ENCODE data around the gene LONP2. TPM values are rescaled to one million over a fixed set of nuclear protein-coding genes. Genes with fewer than 3 reads are reported as not detected.

LONP2 gene
- total RNA-seq, 1 experiment from 2014 or later, result 46.8 TPM

DNA sequence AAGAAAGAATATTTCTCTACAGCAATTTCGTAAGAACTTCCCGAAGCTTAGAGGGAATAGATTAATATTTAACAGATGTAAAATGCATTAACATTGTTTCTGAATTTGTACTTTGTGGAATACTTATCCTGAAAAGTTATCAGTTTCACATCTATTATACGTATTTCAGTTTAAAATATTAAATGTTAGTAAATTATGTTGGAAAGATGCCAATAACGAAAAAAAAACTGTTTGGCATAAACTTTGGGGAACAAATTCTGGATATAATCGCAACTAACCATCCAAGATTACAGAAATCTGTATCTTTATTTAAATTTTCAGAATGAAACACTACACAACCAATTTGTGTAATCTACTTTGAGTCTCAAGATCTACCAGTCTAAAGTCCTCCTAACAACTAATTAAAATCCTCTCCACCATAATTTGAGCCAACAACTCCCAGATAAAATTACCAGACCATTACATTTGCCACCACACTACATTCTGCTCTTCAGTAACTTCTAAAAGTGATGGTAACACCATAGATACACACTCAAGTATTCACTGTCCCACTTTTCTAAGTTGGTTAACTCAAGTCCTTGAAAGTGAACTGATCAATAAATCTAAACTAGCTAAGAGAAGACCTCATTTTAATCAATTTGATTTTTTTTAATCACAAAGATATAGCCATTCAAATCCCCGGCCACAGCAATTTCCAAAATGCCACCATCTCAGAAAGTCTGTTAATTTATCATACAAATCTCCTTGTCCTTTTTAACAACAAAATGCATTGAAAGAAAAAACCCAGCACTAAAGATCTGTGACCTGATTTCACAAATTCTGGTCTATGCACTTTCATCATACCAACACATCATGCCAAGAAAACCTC is 139.1 kb downstream of the LONP2 start:
- DNase-seq (ENCODE audit: low read depth, low spot score) (no peak), ATAC-seq (no peak)
- Histone ChIP-seq H3K9me3 (ENCODE audit: control insufficient read depth in 1 of 2, insufficient read depth in 1 of 2, low read depth in 1 of 2, low read length in 2 of 2) (no peaks in the 10 kb centered on the region), H3K4me2 (ENCODE audit: low read length) (peak overlapping the region; percentile 98), H3K36me3 (ENCODE audit: control insufficient read depth in 1 of 2, insufficient read depth in 2 of 2, low read length in 2 of 2) (no peaks in the 10 kb centered on the region), H3K4me3 (replicated peaks in 1 of 2; ENCODE audit: low read depth in 1 of 2, low read length in 2 of 2) (peak overlapping the region; percentile 85), H4K20me1 (ENCODE audit: insufficient read depth) (peaks cover 15% of the 10 kb centered on the region; the same call in 1 of the 2 replicates), H3K4me1 (ENCODE audit: control insufficient read depth in 1 of 2, insufficient read depth in 2 of 2, low read length in 2 of 2) (peaks cover 13 to 19% of the 10 kb centered on the region in 2 experiments; a peak in 3 of 4 replicates), H3K79me2 (ENCODE audit: insufficient read depth, low read length) (peaks cover 63% of the 10 kb centered on the region), H3K9ac (ENCODE audit: low read length) (peak overlapping the region; percentile 75), H2AFZ (ENCODE audit: low read depth, low read length, poor library complexity, severe bottlenecking) (no peak overlapping the region), H3K27ac (ENCODE audit: low read depth, low read length) (no peak overlapping the region), H3K9me2 (ENCODE audit: insufficient read depth) (no peaks in the 10 kb centered on the region), H3K27me3 (ENCODE audit: insufficient read depth, low read length) (no peaks in the 10 kb centered on the region)
- ChIA-PET POLR2A (no interaction called here), RAD21 (ENCODE audit: low non-redundant PET in 1 of 2, low total read pairs in 2 of 2, uncharacterized antibody in 2 of 2, unreplicated experiment in 2 of 2) (no interaction called here), CTCF (no interaction called here)
- intact Hi-C loops (cut with micrococcal nuclease), result no loop called here
- no TSS peak for BruUV-seq (replicated peaks)
- no peak for TF ChIP-seq EGR1 (IDR thresholded peaks at IDR 0.05; ENCODE audit: low read depth)
- no peak for TF ChIP-seq POLR2AphosphoS5 (IDR thresholded peaks at IDR 0.05; ENCODE audit: low read depth, low read length)
- TF ChIP-seq, protein P1, sequence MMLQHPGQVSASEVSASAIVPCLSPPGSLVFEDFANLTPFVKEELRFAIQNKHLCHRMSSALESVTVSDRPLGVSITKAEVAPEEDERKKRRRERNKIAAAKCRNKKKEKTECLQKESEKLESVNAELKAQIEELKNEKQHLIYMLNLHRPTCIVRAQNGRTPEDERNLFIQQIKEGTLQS (IDR thresholded peaks at IDR 0.05), result no peak
- no peak for TF ChIP-seq JUND (IDR thresholded peaks at IDR 0.05)

DNA sequence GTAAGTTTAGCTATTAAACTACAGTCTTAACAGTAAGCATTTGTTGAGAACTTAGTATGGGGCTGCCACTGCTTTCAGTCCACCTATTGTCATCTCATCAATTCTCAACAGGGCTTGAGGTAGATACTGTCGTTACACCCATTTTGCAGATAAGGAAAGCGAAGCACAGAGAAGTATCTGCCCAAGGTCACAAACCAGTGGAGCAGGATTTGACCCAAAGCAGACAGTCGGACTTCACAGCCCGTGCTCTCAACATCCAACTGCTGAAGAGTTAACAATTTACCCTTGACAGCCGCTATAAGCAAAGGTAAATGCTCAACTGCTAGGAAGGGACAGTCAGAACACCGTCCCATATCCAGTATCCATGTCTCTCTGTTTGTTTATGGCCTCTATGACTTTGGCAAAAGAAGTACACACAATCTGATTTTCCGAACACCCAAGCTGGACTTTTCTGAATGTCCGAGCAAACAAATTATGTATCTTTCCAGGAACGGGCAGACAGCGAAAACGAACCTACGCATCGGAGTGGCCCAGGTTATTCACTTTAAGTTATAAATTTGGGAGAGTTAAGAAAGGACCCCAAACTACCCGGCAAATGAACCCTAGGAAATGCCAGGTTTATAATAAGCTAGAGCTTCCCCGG is 139.9 kb downstream of the LONP2 start:
- Histone ChIP-seq H3K9me3 (ENCODE audit: control insufficient read depth in 1 of 2, insufficient read depth in 1 of 2, low read depth in 1 of 2, low read length in 2 of 2) (no peaks in the 10 kb centered on the region), H3K36me3 (ENCODE audit: control insufficient read depth in 1 of 2, insufficient read depth in 2 of 2, low read length in 2 of 2) (no peaks in the 10 kb centered on the region), H3K79me2 (ENCODE audit: insufficient read depth, low read length) (peaks cover 55% of the 10 kb centered on the region), H4K20me1 (ENCODE audit: insufficient read depth) (peaks cover 15% of the 10 kb centered on the region; the same call in 1 of the 2 replicates), H3K4me1 (ENCODE audit: control insufficient read depth in 1 of 2, insufficient read depth in 2 of 2, low read length in 2 of 2) (peaks cover 13 to 19% of the 10 kb centered on the region in 2 experiments; a peak in 3 of 4 replicates), H3K27me3 (ENCODE audit: insufficient read depth, low read length) (no peaks in the 10 kb centered on the region), H3K4me3 (replicated peaks in 1 of 2; ENCODE audit: low read depth in 1 of 2, low read length in 2 of 2) (peak overlapping the region; percentile 85), H3K9ac (ENCODE audit: low read length) (peak overlapping the region; percentile 75), H3K27ac (ENCODE audit: low read depth, low read length) (peak overlapping the region; percentile 94), H3K9me2 (ENCODE audit: insufficient read depth) (no peaks in the 10 kb centered on the region), H2AFZ (ENCODE audit: low read depth, low read length, poor library complexity, severe bottlenecking) (no peak overlapping the region), H3K4me2 (ENCODE audit: low read length) (peak overlapping the region; percentile 98)
- no peak for DNase-seq (ENCODE audit: low read depth, low spot score)
- ChIA-PET CTCF (no interaction called here), POLR2A (no interaction called here), RAD21 (ENCODE audit: low non-redundant PET in 1 of 2, low total read pairs in 2 of 2, uncharacterized antibody in 2 of 2, unreplicated experiment in 2 of 2) (interaction anchor here (0.5 kb wide), 2 partner anchors 18 to 30 kb away, joined by 3 to 4 read pairs; no protein-coding TSS in a partner anchor)
- ATAC-seq, result no peak
- intact Hi-C loops (cut with micrococcal nuclease), result no loop called here
- TSS peak; percentile 67 for BruUV-seq (replicated peaks)
- TF ChIP-seq YY1 (IDR thresholded peaks at IDR 0.05; ENCODE audit: extremely low read depth, insufficient replicate concordance, low read depth, low read length), result no peak
- TF ChIP-seq RAD21 (IDR thresholded peaks at IDR 0.05; ENCODE audit: low read depth), result no peak
- TF ChIP-seq FOSL1 (IDR thresholded peaks at IDR 0.05; ENCODE audit: low read depth), result no peak
- TF ChIP-seq ZFX (IDR thresholded peaks at IDR 0.05), result no peak
- TF ChIP-seq ZNF274 (IDR thresholded peaks at IDR 0.05; ENCODE audit: low read depth, low read length), result no peak
- TF ChIP-seq, protein P2, sequence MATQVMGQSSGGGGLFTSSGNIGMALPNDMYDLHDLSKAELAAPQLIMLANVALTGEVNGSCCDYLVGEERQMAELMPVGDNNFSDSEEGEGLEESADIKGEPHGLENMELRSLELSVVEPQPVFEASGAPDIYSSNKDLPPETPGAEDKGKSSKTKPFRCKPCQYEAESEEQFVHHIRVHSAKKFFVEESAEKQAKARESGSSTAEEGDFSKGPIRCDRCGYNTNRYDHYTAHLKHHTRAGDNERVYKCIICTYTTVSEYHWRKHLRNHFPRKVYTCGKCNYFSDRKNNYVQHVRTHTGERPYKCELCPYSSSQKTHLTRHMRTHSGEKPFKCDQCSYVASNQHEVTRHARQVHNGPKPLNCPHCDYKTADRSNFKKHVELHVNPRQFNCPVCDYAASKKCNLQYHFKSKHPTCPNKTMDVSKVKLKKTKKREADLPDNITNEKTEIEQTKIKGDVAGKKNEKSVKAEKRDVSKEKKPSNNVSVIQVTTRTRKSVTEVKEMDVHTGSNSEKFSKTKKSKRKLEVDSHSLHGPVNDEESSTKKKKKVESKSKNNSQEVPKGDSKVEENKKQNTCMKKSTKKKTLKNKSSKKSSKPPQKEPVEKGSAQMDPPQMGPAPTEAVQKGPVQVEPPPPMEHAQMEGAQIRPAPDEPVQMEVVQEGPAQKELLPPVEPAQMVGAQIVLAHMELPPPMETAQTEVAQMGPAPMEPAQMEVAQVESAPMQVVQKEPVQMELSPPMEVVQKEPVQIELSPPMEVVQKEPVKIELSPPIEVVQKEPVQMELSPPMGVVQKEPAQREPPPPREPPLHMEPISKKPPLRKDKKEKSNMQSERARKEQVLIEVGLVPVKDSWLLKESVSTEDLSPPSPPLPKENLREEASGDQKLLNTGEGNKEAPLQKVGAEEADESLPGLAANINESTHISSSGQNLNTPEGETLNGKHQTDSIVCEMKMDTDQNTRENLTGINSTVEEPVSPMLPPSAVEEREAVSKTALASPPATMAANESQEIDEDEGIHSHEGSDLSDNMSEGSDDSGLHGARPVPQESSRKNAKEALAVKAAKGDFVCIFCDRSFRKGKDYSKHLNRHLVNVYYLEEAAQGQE (IDR thresholded peaks at IDR 0.05; ENCODE audit: low read depth), result no peak
- no peak for TF ChIP-seq ELF1 (IDR thresholded peaks at IDR 0.05; ENCODE audit: borderline replicate concordance, low read depth)
- no peak for TF ChIP-seq EZH2phosphoT487 (IDR thresholded peaks at IDR 0.05; ENCODE audit: borderline replicate concordance)
- no peak for TF ChIP-seq SRF (IDR thresholded peaks at IDR 0.05; ENCODE audit: low read depth)

Data from HCT116 (cell line).